DND-41 (cell line): ENCODE data around the gene TRPM1.

Experiments used
- ATAC-seq: fragments of 200-7000 bp; cut with Tn5 transposase; 3 replicates; pipeline ENCODE4 v1.9.1; 2021; ENCODE audit warnings: low read depth; ENCODE audit not compliant: insufficient read depth
- DNase-seq: peaks from one replicate; pipeline ENCODE4 v3.0.0-alpha.2; 2020
- H2AFZ ChIP-seq: 2 replicates; pipeline ENCODE4 v1.6.0; 2012; ENCODE audit warnings: low read depth, low read length
- H3K27ac ChIP-seq: 2 replicates; pipeline ENCODE4 v1.5.1; 2012; ENCODE audit warnings: low read length, inconsistent platforms
- H3K27me3 ChIP-seq: fragments of 200-600 bp; sonication (generic); 2 replicates; pipeline ENCODE4 v1.6.0; 2012; ENCODE audit warnings: low read length, mild to moderate bottlenecking, inconsistent platforms; ENCODE audit not compliant: insufficient read depth, poor library complexity
- H3K36me3 ChIP-seq: 2 replicates; pipeline ENCODE4 v1.5.1; 2012; ENCODE audit warnings: low read length, inconsistent platforms; ENCODE audit not compliant: insufficient read depth
- H3K4me1 ChIP-seq: 2 replicates; pipeline ENCODE4 v1.5.1; 2012; ENCODE audit warnings: mild to moderate bottlenecking, low read length; ENCODE audit not compliant: insufficient read depth
- H3K4me2 ChIP-seq: 2 replicates; pipeline ENCODE4 v1.6.0; 2012; ENCODE audit warnings: mild to moderate bottlenecking, moderate library complexity, low read length, inconsistent platforms; ENCODE audit not compliant: insufficient read depth
- H3K4me3 ChIP-seq, 2 experiments: fragments of 200-600 bp in 1 of 2; shearing (Covaris generic) in 1 of 2; 2 replicates each; pipeline ENCODE4 v1.5.1; 2012 to 2016; ENCODE audit warnings: inconsistent platforms in 2 of 2, low read length in 2 of 2, mild to moderate bottlenecking in 2 of 2, low read depth in 1 of 2, moderate library complexity in 1 of 2
- H3K79me2 ChIP-seq: 2 replicates; pipeline ENCODE4 v1.6.0; 2012; ENCODE audit warnings: low read length, inconsistent platforms; ENCODE audit not compliant: insufficient read depth
- H3K9ac ChIP-seq: 2 replicates; pipeline ENCODE4 v1.6.0; 2012; ENCODE audit warnings: low read depth, mild to moderate bottlenecking, inconsistent platforms, low read length, moderate library complexity
- H3K9me3 ChIP-seq: 2 replicates; pipeline ENCODE4 v1.5.1; 2012; ENCODE audit warnings: low read length, moderate library complexity, mild to moderate bottlenecking, inconsistent platforms; ENCODE audit not compliant: insufficient read depth, severe bottlenecking
- H4K20me1 ChIP-seq: 2 replicates; pipeline ENCODE4 v1.6.0; 2012; ENCODE audit warnings: low read length; ENCODE audit not compliant: insufficient read depth
- CTCF ChIP-seq: IDR thresholded peaks from 2 replicates; pipeline ENCODE4 v1.5.1; 2012; ENCODE audit warnings: borderline replicate concordance, low read length, moderate library complexity, mild to moderate bottlenecking; ENCODE audit not compliant: poor library complexity, severe bottlenecking; ENCODE audit errors: extremely low read depth
- EZH2 ChIP-seq: IDR thresholded peaks from 3 replicates; pipeline ENCODE4 v1.6.1; 2012; ENCODE audit warnings: borderline replicate concordance, low read depth, mild to moderate bottlenecking, moderate library complexity, low read length, inconsistent platforms; ENCODE audit not compliant: severe bottlenecking

The TRPM1 gene

GRCh38 chr15:31049682-31050615 is 51.6 kb downstream of the TRPM1 start:
- no peaks in the 10 kb centered on the region for H3K27me3 ChIP-seq
- TF ChIP-seq EZH2 (no peak), CTCF (no peak)
- H3K79me2 ChIP-seq = no peaks in the 10 kb centered on the region
- no peaks in the 10 kb centered on the region for H3K4me1 ChIP-seq
- no peak overlapping the region for H3K4me3 ChIP-seq
- H3K9ac ChIP-seq = no peak overlapping the region
- H2AFZ ChIP-seq = 0 out of 2 replicates have a peak overlapping the region, but pooled peaks have one; percentile 26
- no peak overlapping the region for H3K4me2 ChIP-seq
- no peaks in the 10 kb centered on the region for H4K20me1 ChIP-seq
- ATAC-seq (no peak), DNase-seq (no peak)
- H3K27ac ChIP-seq = no peak overlapping the region
- H3K36me3 ChIP-seq = no peaks in the 10 kb centered on the region
- H3K9me3 ChIP-seq = no peaks in the 10 kb centered on the region

DNA sequence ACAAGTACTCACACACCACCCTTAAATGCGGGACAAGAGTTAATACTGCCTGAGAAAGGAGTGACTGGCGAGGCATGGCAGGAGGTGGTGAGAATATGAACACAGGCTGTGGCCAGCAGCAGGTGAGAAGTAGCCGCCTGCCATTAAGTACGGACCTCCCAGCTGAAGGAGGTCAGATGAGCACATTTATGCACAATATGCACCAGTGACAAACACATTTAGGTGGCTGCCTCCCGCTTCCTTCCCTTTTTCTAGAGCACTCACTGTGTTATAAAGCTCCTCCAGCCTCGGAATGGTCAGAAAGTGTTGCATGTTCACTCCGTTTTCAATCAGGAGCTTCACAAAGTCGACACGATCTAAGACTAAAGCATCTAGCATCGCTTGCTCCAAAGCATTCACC is 52.4 kb downstream of the TRPM1 start:
- TF ChIP-seq EZH2 = no peak
- no peak for TF ChIP-seq CTCF
- H4K20me1 ChIP-seq = no peaks in the 10 kb centered on the region
- H3K4me1 ChIP-seq = no peaks in the 10 kb centered on the region
- no peaks in the 10 kb centered on the region for H3K27me3 ChIP-seq
- H3K4me3 ChIP-seq = no peak overlapping the region
- no peak overlapping the region for H3K4me2 ChIP-seq
- H3K9ac ChIP-seq = no peak overlapping the region
- no peaks in the 10 kb centered on the region for H3K79me2 ChIP-seq
- H3K36me3 ChIP-seq = no peaks in the 10 kb centered on the region
- no peak overlapping the region for H3K27ac ChIP-seq
- ATAC-seq = no peak
- no peak for DNase-seq
- no peak overlapping the region for H2AFZ ChIP-seq
- H3K9me3 ChIP-seq = no peaks in the 10 kb centered on the region

DNA sequence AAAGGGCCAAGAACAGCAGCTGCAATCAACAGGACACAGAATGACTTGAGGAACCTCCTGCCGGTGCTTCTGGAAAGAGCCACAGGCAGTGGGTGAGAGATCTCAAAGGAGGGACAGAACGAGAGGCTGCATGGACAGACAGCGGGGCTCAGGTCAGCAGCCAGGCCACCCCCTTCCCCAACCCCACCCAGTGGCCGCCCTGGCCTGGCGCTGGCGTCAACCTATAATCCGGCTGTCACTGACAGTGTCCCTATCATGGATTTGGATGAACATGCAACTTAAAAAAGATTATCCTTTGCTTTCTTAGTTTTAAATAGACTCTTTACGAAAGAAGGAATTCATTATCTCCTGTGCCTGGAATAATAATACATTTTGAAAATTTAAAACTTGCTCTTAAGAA is 54.1 kb downstream of the TRPM1 start:
- Histone ChIP-seq H3K36me3 (no peaks in the 10 kb centered on the region), H4K20me1 (no peaks in the 10 kb centered on the region), H3K27me3 (no peaks in the 10 kb centered on the region), H3K9me3 (no peaks in the 10 kb centered on the region), H3K27ac (no peak overlapping the region), H3K4me2 (no peak overlapping the region), H3K4me1 (no peaks in the 10 kb centered on the region), H3K9ac (no peak overlapping the region), H2AFZ (no peak overlapping the region), H3K79me2 (no peaks in the 10 kb centered on the region), H3K4me3 (no peak overlapping the region)
- no peak for TF ChIP-seq EZH2
- no peak for TF ChIP-seq CTCF
- ATAC-seq (no peak), DNase-seq (no peak)
